Measurements from ENCODE around the gene SRSF10. TPM values are rescaled to one million over a fixed set of nuclear protein-coding genes. Genes with fewer than 3 reads are reported as not detected.
A peak's percentile ranks its signal among the peaks of the same experiment; 100 is the strongest.
"Not testable (repeated sequence)": the region's sequence is repeated elsewhere in the genome, so short reads cannot be mapped to it uniquely, and the experiment has no call there.

The SRSF10 gene
- total RNA-seq, 1 donor from 2014 or later: 92.4 TPM

- Histone ChIP-seq H3K79me2 (ENCODE audit: insufficient read depth, low read length) (peaks cover 32% of the 10 kb centered on the region), H3K4me2 (ENCODE audit: low read length) (peak overlapping the region; percentile 78), H3K9ac (ENCODE audit: low read length) (peak overlapping the region; percentile 99), H3K27ac (ENCODE audit: low read depth, low read length) (peak overlapping the region; percentile 98), H3K27me3 (ENCODE audit: insufficient read depth, low read length) (no peaks in the 10 kb centered on the region), H3K9me3 (ENCODE audit: insufficient read depth, low read depth, low read length) (no peaks in the 10 kb centered on the region), H4K20me1 (ENCODE audit: insufficient read depth, low read length) (peaks cover 24% of the 10 kb centered on the region), H2AFZ (ENCODE audit: low read depth, low read length) (peak overlapping the region; percentile 67), H3K4me1 (ENCODE audit: insufficient read depth, low read length) (peaks cover 15% of the 10 kb centered on the region), H3K36me3 (ENCODE audit: insufficient read depth, low read length) (peaks cover 17% of the 10 kb centered on the region), H3K4me3 (ENCODE audit: insufficient read depth, low read depth, low read length) (peak overlapping the region; percentile 89)
- TF ChIP-seq, protein P1, sequence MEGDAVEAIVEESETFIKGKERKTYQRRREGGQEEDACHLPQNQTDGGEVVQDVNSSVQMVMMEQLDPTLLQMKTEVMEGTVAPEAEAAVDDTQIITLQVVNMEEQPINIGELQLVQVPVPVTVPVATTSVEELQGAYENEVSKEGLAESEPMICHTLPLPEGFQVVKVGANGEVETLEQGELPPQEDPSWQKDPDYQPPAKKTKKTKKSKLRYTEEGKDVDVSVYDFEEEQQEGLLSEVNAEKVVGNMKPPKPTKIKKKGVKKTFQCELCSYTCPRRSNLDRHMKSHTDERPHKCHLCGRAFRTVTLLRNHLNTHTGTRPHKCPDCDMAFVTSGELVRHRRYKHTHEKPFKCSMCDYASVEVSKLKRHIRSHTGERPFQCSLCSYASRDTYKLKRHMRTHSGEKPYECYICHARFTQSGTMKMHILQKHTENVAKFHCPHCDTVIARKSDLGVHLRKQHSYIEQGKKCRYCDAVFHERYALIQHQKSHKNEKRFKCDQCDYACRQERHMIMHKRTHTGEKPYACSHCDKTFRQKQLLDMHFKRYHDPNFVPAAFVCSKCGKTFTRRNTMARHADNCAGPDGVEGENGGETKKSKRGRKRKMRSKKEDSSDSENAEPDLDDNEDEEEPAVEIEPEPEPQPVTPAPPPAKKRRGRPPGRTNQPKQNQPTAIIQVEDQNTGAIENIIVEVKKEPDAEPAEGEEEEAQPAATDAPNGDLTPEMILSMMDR (IDR thresholded peaks at IDR 0.05; ENCODE audit: insufficient read depth, low read depth, low read length): no peak
- TF ChIP-seq EZH2 (IDR thresholded peaks at IDR 0.05; ENCODE audit: insufficient read depth, low read length): no peak
- FAIRE-seq: no peak
- peaks cover 6% of the 10 kb centered on the region for H3K36me3 Mint-ChIP-seq (ENCODE audit: low read depth, unreplicated experiment)
- H3K4me1 Mint-ChIP-seq (ENCODE audit: low read depth, unreplicated experiment): peaks cover 28% of the 10 kb centered on the region
- peak overlapping the region; percentile 90 for H3K4me3 Mint-ChIP-seq (ENCODE audit: unreplicated experiment)
- DNase-seq (ENCODE audit: low read depth): peak; percentile 94
- H3K27me3 Mint-ChIP-seq (ENCODE audit: low read depth, unreplicated experiment): no peaks in the 10 kb centered on the region
- H3K9me3 Mint-ChIP-seq (ENCODE audit: unreplicated experiment): peaks cover 1% of the 10 kb centered on the region
- peak overlapping the region; percentile 89 for H3K27ac Mint-ChIP-seq (ENCODE audit: unreplicated experiment)
These were observed 21.2 kb downstream of the SRSF10 start for GRCh38 chr1:23958810-23959460.

DNA sequence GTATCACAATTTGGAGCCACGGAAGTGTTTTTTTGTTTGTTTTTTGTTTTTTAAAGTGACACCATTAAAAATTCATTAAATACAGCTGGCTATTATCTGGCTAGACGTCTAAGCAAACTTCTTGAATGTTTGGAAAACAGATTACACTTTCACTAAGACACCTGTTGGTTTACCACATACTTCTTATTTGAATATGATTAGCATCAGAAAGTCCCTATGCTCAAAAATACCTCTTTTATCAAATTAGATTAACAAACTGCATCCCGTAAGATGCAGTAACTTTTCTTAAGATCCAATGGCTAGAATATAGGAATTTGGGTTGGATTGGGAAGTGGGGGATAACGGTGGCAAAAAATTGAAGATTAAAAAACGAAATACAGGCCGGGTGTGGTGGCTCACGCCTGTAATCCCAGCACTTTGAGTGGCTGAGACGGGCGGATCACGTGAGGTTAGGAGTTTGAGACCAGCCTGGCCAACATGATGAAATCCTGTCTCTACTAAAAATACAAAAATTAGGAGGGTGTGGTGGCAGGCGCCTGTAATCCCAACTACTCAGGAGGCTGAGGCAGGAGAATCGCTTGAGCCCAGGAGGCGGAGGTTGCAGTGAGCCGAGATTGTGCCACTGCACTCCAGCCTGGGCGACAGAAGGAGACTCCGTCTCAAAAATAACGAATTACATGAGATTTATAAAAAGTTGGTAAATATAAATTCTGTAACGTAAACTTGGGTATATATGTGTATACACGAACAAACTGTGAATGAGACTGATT lies 21.9 kb downstream of the SRSF10 start:
- Histone ChIP-seq H3K4me2 (ENCODE audit: low read length) (peak overlapping the region; percentile 78), H3K79me2 (ENCODE audit: insufficient read depth, low read length) (peaks cover 28% of the 10 kb centered on the region), H3K9ac (ENCODE audit: low read length) (peak overlapping the region; percentile 99), H2AFZ (ENCODE audit: low read depth, low read length) (peak overlapping the region; percentile 67), H3K4me1 (ENCODE audit: insufficient read depth, low read length) (peaks cover 15% of the 10 kb centered on the region), H3K27ac (ENCODE audit: low read depth, low read length) (peak overlapping the region; percentile 98), H4K20me1 (ENCODE audit: insufficient read depth, low read length) (peaks cover 21% of the 10 kb centered on the region), H3K36me3 (ENCODE audit: insufficient read depth, low read length) (peaks cover 13% of the 10 kb centered on the region), H3K4me3 (ENCODE audit: insufficient read depth, low read depth, low read length) (peak overlapping the region; percentile 89)
- not testable (repeated sequence) for DNase-seq (ENCODE audit: low read depth); FAIRE-seq; H3K27me3 Mint-ChIP-seq (ENCODE audit: low read depth, unreplicated experiment); H3K27me3 ChIP-seq (ENCODE audit: insufficient read depth, low read length); H3K9me3 ChIP-seq (ENCODE audit: insufficient read depth, low read depth, low read length); H3K36me3 Mint-ChIP-seq (ENCODE audit: low read depth, unreplicated experiment); H3K9me3 Mint-ChIP-seq (ENCODE audit: unreplicated experiment)
- H3K4me1 Mint-ChIP-seq (ENCODE audit: low read depth, unreplicated experiment): peaks cover 29% of the 10 kb centered on the region
- H3K27ac Mint-ChIP-seq (ENCODE audit: unreplicated experiment): peak overlapping the region; percentile 89
- peak overlapping the region; percentile 90 for H3K4me3 Mint-ChIP-seq (ENCODE audit: unreplicated experiment)

GRCh38 chr1:23957096-23957495 lies 23.0 kb downstream of the SRSF10 start:
- Histone ChIP-seq H3K4me3 (ENCODE audit: insufficient read depth, low read depth, low read length) (no peak overlapping the region), H3K9me3 (ENCODE audit: insufficient read depth, low read depth, low read length) (no peaks in the 10 kb centered on the region), H2AFZ (ENCODE audit: low read depth, low read length) (no peak overlapping the region), H4K20me1 (ENCODE audit: insufficient read depth, low read length) (peaks cover 21% of the 10 kb centered on the region), H3K4me2 (ENCODE audit: low read length) (no peak overlapping the region), H3K27ac (ENCODE audit: low read depth, low read length) (no peak overlapping the region), H3K4me1 (ENCODE audit: insufficient read depth, low read length) (peaks cover 17% of the 10 kb centered on the region), H3K36me3 (ENCODE audit: insufficient read depth, low read length) (peaks cover 9% of the 10 kb centered on the region), H3K9ac (ENCODE audit: low read length) (no peak overlapping the region), H3K79me2 (ENCODE audit: insufficient read depth, low read length) (peaks cover 25% of the 10 kb centered on the region), H3K27me3 (ENCODE audit: insufficient read depth, low read length) (no peaks in the 10 kb centered on the region)
- Mint-ChIP-seq H3K36me3 (ENCODE audit: low read depth, unreplicated experiment) (peaks cover 6% of the 10 kb centered on the region), H3K9me3 (ENCODE audit: unreplicated experiment) (peaks cover 1% of the 10 kb centered on the region), H3K27ac (ENCODE audit: unreplicated experiment) (no peak overlapping the region), H3K4me1 (ENCODE audit: low read depth, unreplicated experiment) (peaks cover 30% of the 10 kb centered on the region), H3K4me3 (ENCODE audit: unreplicated experiment) (peak overlapping the region; percentile 51), H3K27me3 (ENCODE audit: low read depth, unreplicated experiment) (no peaks in the 10 kb centered on the region)
- DNase-seq (ENCODE audit: low read depth) (no peak), FAIRE-seq (no peak)
- no peak for TF ChIP-seq EZH2 (IDR thresholded peaks at IDR 0.05; ENCODE audit: insufficient read depth, low read length)
- TF ChIP-seq, protein P1 (IDR thresholded peaks at IDR 0.05; ENCODE audit: insufficient read depth, low read depth, low read length): no peak
